GM12878 (cell line): ENCODE measurements around the gene RABL6. TPM values are rescaled to one million over a fixed set of nuclear protein-coding genes. Genes with fewer than 3 reads are reported as not detected.

Source experiments
- ATAC-seq: fragments of 200-7000 bp; cut with Tn5 transposase; 3 replicates; pipeline ENCODE4 v1.9.1; 2020; ENCODE audit warnings: mild to moderate bottlenecking, moderate library complexity
- BruUV-seq: library from RNA; stranded (reverse); fragments of 400-500 nt; replicated peaks from 2 replicates; lab custom pipeline; 2021; lab: Mats Ljungman, UMichigan
- CTCF ChIA-PET: fragments of 300-600 bp; sonication (Branson Sonifier 250); formaldehyde crosslinking; extraction: SDS; loops from one replicate; lab custom pipeline; 2021; ENCODE audit warnings: inconsistent platforms; lab: Yijun Ruan, JAX
- POLR2A ChIA-PET: fragments of 350-600 bp; formaldehyde crosslinking; extraction: SDS; loops from one replicate; lab custom pipeline; 2021; ENCODE audit warnings: inconsistent platforms; lab: Charles Lee
- RAD21 ChIA-PET: fragments of 300-600 bp; sonication (Branson Sonifier 250); formaldehyde crosslinking; loops from one replicate; lab custom pipeline; 2023; ENCODE audit warnings: antibody characterized with exemption; ENCODE audit not compliant: unreplicated experiment; lab: Charles Lee
- SMC1A ChIA-PET: fragments of 300-600 bp; sonication (Branson Sonifier 250); formaldehyde crosslinking; loops from one replicate; lab custom pipeline; 2023; ENCODE audit not compliant: unreplicated experiment, uncharacterized antibody; lab: Charles Lee
- DNase-seq: peaks from one replicate; pipeline ENCODE4 v3.0.0-alpha.2; 2011; ENCODE audit warnings: low read depth, low spot score
- FAIRE-seq: peaks from 3 replicates; lab custom pipeline; 2011; peaks lifted over from hg19 to GRCh38; lab: Jason Lieb, UNC
- H2AFZ ChIP-seq: 2 replicates; pipeline ENCODE4 v1.6.0; 2011; ENCODE audit warnings: low read depth, low read length, control low read depth; ENCODE audit not compliant: control insufficient read depth
- H3K27ac ChIP-seq: 2 replicates; pipeline ENCODE4 v1.5.1; 2011; ENCODE audit warnings: control low read depth; ENCODE audit not compliant: control insufficient read depth, insufficient read depth
- H3K27me3 ChIP-seq, 2 experiments: replicated peaks in 1 of 2; 2 replicates each; pipeline versions ENCODE4 v1.6.0 to v1.6.1; 2011; ENCODE audit warnings: low read length in 1 of 2; ENCODE audit not compliant: control insufficient read depth in 2 of 2, insufficient read depth in 2 of 2
- H3K36me3 ChIP-seq, 2 experiments: 2 replicates each; pipeline ENCODE4 v1.5.1; 2011; ENCODE audit warnings: low read length in 1 of 2; ENCODE audit not compliant: control insufficient read depth in 2 of 2, insufficient read depth in 2 of 2
- H3K4me1 ChIP-seq: 2 replicates; pipeline ENCODE4 v1.6.1; 2011; ENCODE audit warnings: mild to moderate bottlenecking, low read length, moderate library complexity, mixed read lengths; ENCODE audit not compliant: control insufficient read depth, insufficient read depth
- H3K4me2 ChIP-seq: 2 replicates; pipeline ENCODE4 v1.6.0; 2011; ENCODE audit warnings: control low read depth; ENCODE audit not compliant: control insufficient read depth, insufficient read depth
- H3K4me3 ChIP-seq: fragments of 200-600 bp; sonication (generic); 2 replicates; pipeline ENCODE4 v1.5.1; 2016
- H3K79me2 ChIP-seq: 2 replicates; pipeline ENCODE4 v1.6.0; 2011; ENCODE audit warnings: low read length; ENCODE audit not compliant: control insufficient read depth, insufficient read depth
- H3K9ac ChIP-seq: 2 replicates; pipeline ENCODE4 v1.8.0; 2011; ENCODE audit warnings: low read length, control low read depth, mixed read lengths; ENCODE audit not compliant: control insufficient read depth, insufficient read depth
- H3K9me3 ChIP-seq: replicated peaks from 3 replicates; pipeline ENCODE4 v1.5.1; 2011; ENCODE audit warnings: mild to moderate bottlenecking, low read length; ENCODE audit not compliant: control insufficient read depth, insufficient read depth
- H4K20me1 ChIP-seq: 2 replicates; pipeline ENCODE4 v1.6.0; 2011; ENCODE audit not compliant: control insufficient read depth, insufficient read depth
- BACH1 ChIP-seq: fragments of 450-650 bp; IDR thresholded peaks from 2 replicates; pipeline ENCODE4 v1.6.1; 2017; ENCODE audit warnings: mild to moderate bottlenecking, borderline replicate concordance
- HDAC2 ChIP-seq: fragments of 200-600 bp; sonication (generic); IDR thresholded peaks from 2 replicates; pipeline ENCODE4 v1.6.1; 2017
- HDGF ChIP-seq: fragments of 450-650 bp; IDR thresholded peaks from 2 replicates; pipeline ENCODE4 v1.6.1; 2016; ENCODE audit warnings: antibody characterized with exemption
- IKZF1 ChIP-seq: fragments of 450-650 bp; conservative IDR thresholded peaks from 2 replicates; pipeline ENCODE4 v1.6.1; 2017; ENCODE audit warnings: antibody characterized with exemption, mild to moderate bottlenecking
- IKZF2 ChIP-seq, 2 experiments: fragments of 450-650 bp; IDR thresholded peaks; 2 replicates each; pipeline ENCODE4 v1.6.1; 2017; ENCODE audit warnings: mild to moderate bottlenecking in 2 of 2, moderate library complexity in 2 of 2
- IRF3 ChIP-seq: fragments of 450-650 bp; IDR thresholded peaks from 2 replicates; pipeline ENCODE4 v1.6.1; 2014; ENCODE audit warnings: mild to moderate bottlenecking
- MXI1 ChIP-seq: fragments of 150-350 bp; IDR thresholded peaks from 2 replicates; pipeline ENCODE4 v1.6.1; 2011; ENCODE audit warnings: low read depth, mild to moderate bottlenecking, inconsistent platforms, low read length, improper control_type of control experiment
- PBX3 ChIP-seq: IDR thresholded peaks from 2 replicates; pipeline ENCODE4 v1.6.1; 2011; ENCODE audit warnings: mild to moderate bottlenecking, low read depth, low read length, moderate library complexity; ENCODE audit not compliant: insufficient replicate concordance
- PKNOX1 ChIP-seq: fragments of 450-650 bp; IDR thresholded peaks from 2 replicates; pipeline ENCODE4 v1.6.1; 2016; ENCODE audit warnings: mild to moderate bottlenecking
- POU2F2 ChIP-seq: IDR thresholded peaks from 3 replicates; pipeline ENCODE4 v1.6.1; 2011; ENCODE audit warnings: low read depth, mild to moderate bottlenecking, low read length, borderline replicate concordance
- RCOR1 ChIP-seq: conservative IDR thresholded peaks from 2 replicates; pipeline ENCODE4 v1.6.1; 2012; ENCODE audit warnings: low read depth, low read length, improper control_type of control experiment
- SMAD1 ChIP-seq: fragments of 450-650 bp; IDR thresholded peaks from 2 replicates; pipeline ENCODE4 v1.6.1; 2018; ENCODE audit warnings: mild to moderate bottlenecking, low read depth; ENCODE audit not compliant: partially characterized antibody
- STAT1 ChIP-seq: fragments of 450-650 bp; conservative IDR thresholded peaks from 2 replicates; pipeline ENCODE4 v1.6.1; 2014; ENCODE audit warnings: antibody characterized with exemption, mild to moderate bottlenecking
- WRNIP1 ChIP-seq: IDR thresholded peaks from 2 replicates; pipeline ENCODE4 v1.6.1; 2011; ENCODE audit warnings: low read depth, low read length, improper control_type of control experiment, borderline replicate concordance
- ZBED1 ChIP-seq: IDR thresholded peaks from 2 replicates; pipeline ENCODE4 v1.6.1; 2016; ENCODE audit warnings: borderline replicate concordance
- ZNF217 ChIP-seq: fragments of 450-650 bp; IDR thresholded peaks from 2 replicates; pipeline ENCODE4 v1.6.1; 2017; ENCODE audit warnings: antibody characterized with exemption, mild to moderate bottlenecking
- WGBS: methylation state at CpG from one replicate; pipeline ENCODE4 v1.1.6; 2016; ENCODE audit warnings: low lambda C conversion rate; ENCODE audit not compliant: insufficient replicate concordance, insufficient coverage; ENCODE audit errors: missing lambda C conversion rate; 5-methylcytosine and 5-hydroxymethylcytosine counted together
- in situ Hi-C: fragments of 300-500 bp; cut with MboI; formaldehyde crosslinking; loops from 9 replicates; pipeline ENCODE4 v1.14.3; 2018; ENCODE audit warnings: mixed read lengths
- intact Hi-C: fragments of 100-400 bp; cut with micrococcal nuclease; formaldehyde crosslinking; loops from one replicate; pipeline ENCODE4 v1.14.2; 2022; ENCODE audit not compliant: unreplicated experiment
- polyA plus RNA-seq, 11 experiments: library from polyadenylated mRNA; depleted of rRNA in 4 of 11; unstranded in 6 of 11; stranded (reverse) in 5 of 11; fragments of >200 nt; fragmentation: Nextera tagmentation in 4 of 11; fragmentation: Illumina TruSeq in 1 of 11; extraction: Ambion mirVana in 4 of 11; extraction: Trizol in 1 of 11; gene quantifications; 1 replicate in 1 of 11; 2 replicates in 10 of 11; pipeline versions ENCODE4 v1.2.1 to v1.2.3, GENCODE V29; 2011 to 2016; ENCODE audit warnings: inconsistent platforms in 2 of 11, missing spikeins in 2 of 11, low read depth in 1 of 11
- total RNA-seq, 4 experiments: library from RNA; depleted of rRNA in 3 of 4; stranded (reverse); fragments of >200 nt in 3 of 4; fragmentation: Illumina TruSeq in 1 of 4; extraction: Trizol in 1 of 4; gene quantifications; 2 replicates each; pipeline versions ENCODE4 v1.2.1 to v1.2.3, GENCODE V29; 2013 to 2021

The RABL6 gene
- total and polyA plus RNA-seq, 10 of the 15 experiments (the other 5 are each of a cell fraction or from before 2014, with no cell fraction given): 1.4 to 134 (median 42.7) TPM

- TF ChIP-seq RCOR1: no peak
- no peak for TF ChIP-seq ZBED1
Measured at GRCh38 chr9:136789523-136789937, 18.2 kb upstream of the RABL6 start (continued).

GRCh38 chr9:136790640-136791515, 16.9 kb upstream of the RABL6 start, which contains the start of gene TMEM141:
Gene TMEM141 (plus strand): TSS chr9:136791344. CDS start chr9:136791371, 27 bp downstream.
- Histone ChIP-seq H3K9me3 (no peaks in the 10 kb centered on the region), H2AFZ (peak within 1 kb of the TSS; percentile 91), H3K9ac (peak within 1 kb of the TSS; percentile 55), H3K27ac (peak within 1 kb of the TSS; percentile 82), H4K20me1 (peaks cover 2% of the 10 kb centered on the region; the same call in 1 of the 2 replicates), H3K4me2 (peak within 1 kb of the TSS; percentile 65), H3K4me1 (peaks cover 10% of the 10 kb centered on the region), H3K4me3 (peak within 1 kb of the TSS; percentile 77), H3K36me3 (no peaks in the 10 kb centered on the region), H3K27me3 (no peaks in the 10 kb centered on the region), H3K79me2 (peaks cover 2% of the 10 kb centered on the region; the same call in 1 of the 2 replicates)
- no TSS peak for BruUV-seq
- DNase-seq: peak; percentile 92
- in situ Hi-C loops (no loop called here), intact Hi-C loops (loop anchor here (2.0 to 10.0 kb wide), 2 partner anchors 58 to 154 kb away; partner anchors contain the start of genes C8G, FBXW5 and PHPT1)
- peak; percentile 94 for ATAC-seq
- ChIA-PET RAD21 (interaction anchor here (1.0 to 1.2 kb wide), 4 partner anchors 25 to 256 kb away, joined by 3 to 7 read pairs (median 4); no protein-coding TSS in a partner anchor), POLR2A (interaction anchor here (1.0 to 1.6 kb wide), 2 partner anchors 8 to 244 kb away, joined by 4 read pairs; no protein-coding TSS in a partner anchor), CTCF (interaction anchor here (0.9 to 2.0 kb wide), 8 partner anchors 16 to 277 kb away, joined by 3 to 22 read pairs (median 4); partner anchors contain the start of gene FUT7), SMC1A (interaction anchor here (0.5 to 1.2 kb wide), 5 partner anchors 13 to 340 kb away, joined by 3 to 5 read pairs (median 3); partner anchors contain the start of gene FBXW5)
- WGBS: 3% methylated on average over 53 of the region's 70 CpGs
- FAIRE-seq: peak; percentile 93
- TF ChIP-seq HDAC2 (no peak), STAT1 (no peak), IRF3 (no peak), SMAD1 (no peak), BACH1 (no peak; the same call in 1 of the 2 replicates), IKZF1 (peak; percentile 94), POU2F2 (0 out of 3 replicates have a peak, but pooled peaks have one; percentile 14), PKNOX1 (peak; percentile 69; the same call in 1 of the 2 replicates), PBX3 (peak; percentile 20), WRNIP1 (no peak), MXI1 (peak; percentile 9; the same call in 1 of the 2 replicates), ZNF217 (no peak), IKZF2 (IDR thresholded peaks at IDR 0.05) (no peak), HDGF (peak; percentile 96)
